ENCODE data around the gene GALK2.

DNA sequence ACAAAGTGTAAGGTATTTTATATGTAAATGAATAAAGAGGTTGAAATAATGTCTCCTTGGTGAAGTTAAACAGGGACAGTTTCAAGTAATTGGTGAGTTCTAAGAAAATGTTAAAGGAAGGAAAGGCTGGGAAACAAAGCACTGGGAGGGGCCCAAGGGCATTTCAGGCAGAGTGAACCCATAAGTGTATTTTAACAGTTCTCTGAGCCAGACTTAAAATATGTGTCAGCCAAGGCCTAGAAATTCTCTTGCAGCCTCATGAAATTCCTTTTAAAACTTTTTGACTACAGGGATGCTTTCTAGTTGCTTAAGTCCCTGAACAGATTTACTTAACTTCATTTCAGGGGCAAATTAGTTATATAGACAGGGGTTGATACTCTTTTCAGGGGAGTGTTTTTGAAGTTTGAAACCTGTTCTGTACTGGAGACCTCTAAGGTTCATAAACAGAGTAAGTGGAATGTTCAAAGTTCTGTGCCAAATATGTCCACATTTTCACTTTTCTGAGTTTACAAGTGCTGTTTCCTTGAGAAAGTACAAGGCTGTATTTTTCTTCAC lies 77.6 kb downstream of the GALK2 start:
- TF ChIP-seq, protein P1, sequence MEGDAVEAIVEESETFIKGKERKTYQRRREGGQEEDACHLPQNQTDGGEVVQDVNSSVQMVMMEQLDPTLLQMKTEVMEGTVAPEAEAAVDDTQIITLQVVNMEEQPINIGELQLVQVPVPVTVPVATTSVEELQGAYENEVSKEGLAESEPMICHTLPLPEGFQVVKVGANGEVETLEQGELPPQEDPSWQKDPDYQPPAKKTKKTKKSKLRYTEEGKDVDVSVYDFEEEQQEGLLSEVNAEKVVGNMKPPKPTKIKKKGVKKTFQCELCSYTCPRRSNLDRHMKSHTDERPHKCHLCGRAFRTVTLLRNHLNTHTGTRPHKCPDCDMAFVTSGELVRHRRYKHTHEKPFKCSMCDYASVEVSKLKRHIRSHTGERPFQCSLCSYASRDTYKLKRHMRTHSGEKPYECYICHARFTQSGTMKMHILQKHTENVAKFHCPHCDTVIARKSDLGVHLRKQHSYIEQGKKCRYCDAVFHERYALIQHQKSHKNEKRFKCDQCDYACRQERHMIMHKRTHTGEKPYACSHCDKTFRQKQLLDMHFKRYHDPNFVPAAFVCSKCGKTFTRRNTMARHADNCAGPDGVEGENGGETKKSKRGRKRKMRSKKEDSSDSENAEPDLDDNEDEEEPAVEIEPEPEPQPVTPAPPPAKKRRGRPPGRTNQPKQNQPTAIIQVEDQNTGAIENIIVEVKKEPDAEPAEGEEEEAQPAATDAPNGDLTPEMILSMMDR (IDR thresholded peaks at IDR 0.05), result no peak
- no peak for TF ChIP-seq POLR2A (IDR thresholded peaks at IDR 0.05)

All from body of pancreas (tissue), 4 donors.